ENCODE data around the gene ATP10A.

DNA sequence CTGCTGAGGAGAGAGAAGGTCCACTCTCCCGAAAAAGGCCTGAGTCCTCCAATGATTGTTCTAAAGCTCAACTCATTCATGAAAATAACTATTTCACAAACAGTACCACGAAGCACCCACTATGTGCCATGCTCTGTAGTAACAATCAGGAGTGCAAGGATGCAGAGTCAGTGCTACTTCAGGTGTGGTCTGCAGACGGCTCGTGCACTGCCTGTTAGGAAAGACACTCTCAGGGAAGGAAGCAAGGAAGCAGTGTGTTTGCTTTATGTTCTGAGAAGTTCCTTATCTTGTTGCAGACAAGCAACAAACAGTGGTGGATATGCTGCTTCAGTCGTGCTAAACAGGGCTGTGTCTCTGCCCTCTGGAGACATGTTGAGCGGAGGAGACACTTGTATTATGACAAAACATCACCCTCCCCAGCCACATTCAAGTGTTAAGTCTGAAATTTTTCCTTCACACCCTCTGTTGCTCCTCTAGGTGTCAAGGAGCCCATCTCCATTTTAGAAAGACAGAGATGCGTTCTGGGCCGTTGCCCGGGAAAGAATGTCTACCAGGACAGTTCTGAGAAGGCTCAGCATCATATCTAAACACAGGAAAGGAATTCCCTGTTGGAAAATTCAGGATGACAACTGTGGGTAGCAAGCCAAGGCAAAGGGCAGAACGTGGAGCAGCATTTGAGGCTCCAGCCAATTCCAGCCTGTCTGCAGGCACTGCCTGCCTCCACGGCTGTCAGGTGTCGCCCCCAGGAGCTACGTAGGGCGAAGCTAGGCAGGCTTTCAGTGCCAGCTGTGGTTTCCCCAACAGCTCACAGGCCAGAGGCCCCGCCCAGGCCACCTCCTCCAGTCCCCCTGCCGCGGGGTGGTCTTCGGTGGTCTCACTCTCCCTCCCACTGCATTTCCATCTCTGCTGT lies 13.4 kb upstream of the ATP10A start:
- TF ChIP-seq POLR2AphosphoS5 (IDR thresholded peaks at IDR 0.05; ENCODE audit: borderline replicate concordance, low read depth, low read length) (no peak), EZH2 (IDR thresholded peaks at IDR 0.05) (no peak)
